ENCODE measurements around the gene WDR70. TPM values are rescaled to one million over a fixed set of nuclear protein-coding genes. Genes with fewer than 3 reads are reported as not detected.

WDR70 gene
- total and polyA plus RNA-seq, 4 donors, result 4.0 to 17.7 (median 14.5) TPM

GRCh38 chr5:37549411-37549810 is 170.3 kb downstream of the WDR70 start:
- Histone ChIP-seq H3K27me3 (ENCODE audit: control insufficient read depth in 4 of 4, insufficient read depth in 4 of 4, low read length in 3 of 4) (no peaks in the 10 kb centered on the region), H3K4me1 (ENCODE audit: control insufficient read depth in 4 of 4, insufficient read depth in 4 of 4, low read length in 3 of 4) (no peaks in the 10 kb centered on the region), H3K9me3 (ENCODE audit: control insufficient read depth in 4 of 4, low read length in 3 of 4) (no peaks in the 10 kb centered on the region), H3K27ac (ENCODE audit: low read depth in 1 of 2, low read length in 2 of 2) (no peak overlapping the region), H3K4me3 (ENCODE audit: low read depth in 1 of 3, low read length in 3 of 3) (no peak overlapping the region), H3K36me3 (ENCODE audit: control insufficient read depth in 4 of 4, insufficient read depth in 3 of 4, low read depth in 1 of 4, low read length in 3 of 4) (no peaks in the 10 kb centered on the region), H3K9ac (ENCODE audit: low read depth in 1 of 2, low read length in 2 of 2) (no peak overlapping the region)
- TF ChIP-seq JUND (IDR thresholded peaks at IDR 0.05), result no peak
- no peak for TF ChIP-seq CTCF (IDR thresholded peaks at IDR 0.05; ENCODE audit: low read depth, low read length, missing input control)
- no peak for TF ChIP-seq YY1 (IDR thresholded peaks at IDR 0.05)
- TF ChIP-seq NR2F2 (IDR thresholded peaks at IDR 0.05), result no peak
- no peak for TF ChIP-seq HNF4G (IDR thresholded peaks at IDR 0.05)
- no peak for DNase-seq (ENCODE audit: low spot score)

GRCh38 chr5:37552161-37552560 is 173.0 kb downstream of the WDR70 start:
- Histone ChIP-seq H3K9me3 (ENCODE audit: control insufficient read depth in 4 of 4, low read length in 3 of 4) (no peaks in the 10 kb centered on the region), H3K9ac (ENCODE audit: low read depth in 1 of 2, low read length in 2 of 2) (no peak overlapping the region), H3K27ac (ENCODE audit: low read depth in 1 of 2, low read length in 2 of 2) (no peak overlapping the region), H3K27me3 (ENCODE audit: control insufficient read depth in 4 of 4, insufficient read depth in 4 of 4, low read length in 3 of 4) (no peaks in the 10 kb centered on the region), H3K4me1 (ENCODE audit: control insufficient read depth in 4 of 4, insufficient read depth in 4 of 4, low read length in 3 of 4) (no peaks in the 10 kb centered on the region), H3K4me3 (ENCODE audit: low read depth in 1 of 3, low read length in 3 of 3) (no peak overlapping the region), H3K36me3 (ENCODE audit: control insufficient read depth in 4 of 4, insufficient read depth in 3 of 4, low read depth in 1 of 4, low read length in 3 of 4) (no peaks in the 10 kb centered on the region)
- DNase-seq (ENCODE audit: low spot score), result no peak
- TF ChIP-seq ATF3 (IDR thresholded peaks at IDR 0.05) (no peak), ZBTB33 (IDR thresholded peaks at IDR 0.05) (no peak), GABPA (IDR thresholded peaks at IDR 0.05 in 1 of 2, conservative IDR thresholded peaks at IDR 0.05 in 1 of 2) (no peak), JUND (IDR thresholded peaks at IDR 0.05) (no peak), REST (IDR thresholded peaks at IDR 0.05) (no peak), FOXA1 (IDR thresholded peaks at IDR 0.05) (no peak), HNF4G (IDR thresholded peaks at IDR 0.05) (no peak), FOXA2 (IDR thresholded peaks at IDR 0.05) (no peak), SP1 (IDR thresholded peaks at IDR 0.05) (no peak), RAD21 (IDR thresholded peaks at IDR 0.05) (no peak), CTCF (IDR thresholded peaks at IDR 0.05; ENCODE audit: low read depth, low read length, missing input control) (no peak), MAX (IDR thresholded peaks at IDR 0.05) (no peak), NR2F2 (IDR thresholded peaks at IDR 0.05) (no peak), YY1 (IDR thresholded peaks at IDR 0.05) (no peak)
- 94% methylated on average over 3 of the region's 3 CpGs for WGBS

Data from liver (tissue), 9 donors.